ENCODE measurements around the gene EGLN2. TPM values are rescaled to one million over a fixed set of nuclear protein-coding genes. Genes with fewer than 3 reads are reported as not detected.

EGLN2 gene
- total RNA-seq, 2 donors from 2014 or later: 87.4 to 99.8 TPM

DNA sequence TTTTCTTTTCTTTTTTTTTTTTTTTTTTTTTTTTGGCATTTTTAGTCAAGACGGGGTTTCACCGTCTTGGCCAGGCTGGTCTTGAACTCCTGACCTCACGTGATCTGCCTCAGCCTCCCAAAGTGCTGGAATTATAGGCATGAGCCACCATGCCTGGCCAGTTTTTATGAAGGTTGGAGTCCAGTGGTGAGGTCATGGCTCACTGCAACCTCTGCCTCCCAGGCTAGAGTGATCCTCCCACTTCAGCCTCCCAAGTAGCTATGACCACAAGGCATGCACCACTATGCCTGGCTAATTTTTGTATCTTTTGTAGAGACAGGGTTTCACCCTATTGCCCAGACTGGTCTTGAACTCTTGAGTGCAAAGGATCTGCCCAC is 43.8 kb upstream of the EGLN2 start:
- peaks cover 57% of the 10 kb centered on the region for H3K36me3 Mint-ChIP-seq (ENCODE audit: low read depth)
- H3K4me1 ChIP-seq (ENCODE audit: control insufficient read depth, insufficient read depth, low read length): no peaks in the 10 kb centered on the region
- H3K36me3 ChIP-seq (ENCODE audit: control insufficient read depth, insufficient read depth, low read length): peaks cover 61% of the 10 kb centered on the region
- H3K4me1 Mint-ChIP-seq: peaks cover 12% of the 10 kb centered on the region
- no peak overlapping the region for H3K27ac Mint-ChIP-seq
- DNase-seq: no peak
- no peak overlapping the region for H3K27ac ChIP-seq (ENCODE audit: low read depth, low read length)
- peak overlapping the region; percentile 39 for H3K4me3 Mint-ChIP-seq
- H3K9me3 ChIP-seq (ENCODE audit: control insufficient read depth, low read length): no peaks in the 10 kb centered on the region
- no peaks in the 10 kb centered on the region for H3K27me3 Mint-ChIP-seq (ENCODE audit: insufficient read depth)
- no peaks in the 10 kb centered on the region for H3K27me3 ChIP-seq (ENCODE audit: control insufficient read depth, insufficient read depth, low read length, poor library complexity, severe bottlenecking)
- peak overlapping the region; percentile 41 for H3K4me3 ChIP-seq (ENCODE audit: low read length)
- TF ChIP-seq, protein P1, sequence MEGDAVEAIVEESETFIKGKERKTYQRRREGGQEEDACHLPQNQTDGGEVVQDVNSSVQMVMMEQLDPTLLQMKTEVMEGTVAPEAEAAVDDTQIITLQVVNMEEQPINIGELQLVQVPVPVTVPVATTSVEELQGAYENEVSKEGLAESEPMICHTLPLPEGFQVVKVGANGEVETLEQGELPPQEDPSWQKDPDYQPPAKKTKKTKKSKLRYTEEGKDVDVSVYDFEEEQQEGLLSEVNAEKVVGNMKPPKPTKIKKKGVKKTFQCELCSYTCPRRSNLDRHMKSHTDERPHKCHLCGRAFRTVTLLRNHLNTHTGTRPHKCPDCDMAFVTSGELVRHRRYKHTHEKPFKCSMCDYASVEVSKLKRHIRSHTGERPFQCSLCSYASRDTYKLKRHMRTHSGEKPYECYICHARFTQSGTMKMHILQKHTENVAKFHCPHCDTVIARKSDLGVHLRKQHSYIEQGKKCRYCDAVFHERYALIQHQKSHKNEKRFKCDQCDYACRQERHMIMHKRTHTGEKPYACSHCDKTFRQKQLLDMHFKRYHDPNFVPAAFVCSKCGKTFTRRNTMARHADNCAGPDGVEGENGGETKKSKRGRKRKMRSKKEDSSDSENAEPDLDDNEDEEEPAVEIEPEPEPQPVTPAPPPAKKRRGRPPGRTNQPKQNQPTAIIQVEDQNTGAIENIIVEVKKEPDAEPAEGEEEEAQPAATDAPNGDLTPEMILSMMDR (conservative IDR thresholded peaks at IDR 0.05): no peak
- H3K9ac ChIP-seq (ENCODE audit: extremely low read depth, low read length, poor library complexity, severe bottlenecking): no peak overlapping the region
- H3K9me3 Mint-ChIP-seq: no peaks in the 10 kb centered on the region
- WGBS, 2 experiments (ENCODE audit: insufficient coverage in 1 of 2, insufficient read length in 1 of 2): 100% methylated on average over 1 to 3 of the region's 3 CpGs

DNA sequence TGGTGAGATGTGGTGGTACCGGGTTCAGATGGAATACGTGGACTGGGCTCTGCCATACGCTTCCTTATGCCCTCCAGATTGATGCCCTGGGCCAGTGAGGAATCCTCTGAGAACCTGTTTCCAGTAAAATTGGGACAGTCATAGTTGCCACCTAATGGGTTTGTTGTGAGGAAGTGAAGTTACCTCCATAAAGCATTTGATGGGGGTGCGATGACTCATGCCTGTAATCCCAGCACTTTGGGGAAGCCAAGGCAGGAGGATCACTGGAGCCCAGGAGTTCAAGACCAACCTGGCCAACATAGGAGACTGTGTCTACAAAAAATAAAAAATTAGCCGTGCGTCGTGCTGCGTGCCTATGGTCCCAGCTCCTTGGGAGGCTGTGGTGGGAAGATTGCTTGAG is 43.2 kb upstream of the EGLN2 start:
- Mint-ChIP-seq H3K27me3 (ENCODE audit: insufficient read depth) (no peaks in the 10 kb centered on the region), H3K4me3 (no peak overlapping the region), H3K9me3 (no peaks in the 10 kb centered on the region), H3K36me3 (ENCODE audit: low read depth) (peaks cover 63% of the 10 kb centered on the region), H3K27ac (peak overlapping the region; percentile 61), H3K4me1 (peaks cover 12% of the 10 kb centered on the region)
- no peaks in the 10 kb centered on the region for H3K4me1 ChIP-seq (ENCODE audit: control insufficient read depth, insufficient read depth, low read length)
- H3K36me3 ChIP-seq (ENCODE audit: control insufficient read depth, insufficient read depth, low read length): peaks cover 67% of the 10 kb centered on the region
- no peak overlapping the region for H3K27ac ChIP-seq (ENCODE audit: low read depth, low read length)
- DNase-seq: no peak
- WGBS, 2 experiments (ENCODE audit: insufficient coverage in 1 of 2, insufficient read length in 1 of 2): 92 to 99% methylated on average over 8 of the region's 8 CpGs
- no peaks in the 10 kb centered on the region for H3K9me3 ChIP-seq (ENCODE audit: control insufficient read depth, low read length)
- H3K27me3 ChIP-seq (ENCODE audit: control insufficient read depth, insufficient read depth, low read length, poor library complexity, severe bottlenecking): no peaks in the 10 kb centered on the region
- TF ChIP-seq, protein P1 (conservative IDR thresholded peaks at IDR 0.05): no peak
- no peak overlapping the region for H3K9ac ChIP-seq (ENCODE audit: extremely low read depth, low read length, poor library complexity, severe bottlenecking)
- H3K4me3 ChIP-seq (ENCODE audit: low read length): peak overlapping the region; percentile 41

DNA sequence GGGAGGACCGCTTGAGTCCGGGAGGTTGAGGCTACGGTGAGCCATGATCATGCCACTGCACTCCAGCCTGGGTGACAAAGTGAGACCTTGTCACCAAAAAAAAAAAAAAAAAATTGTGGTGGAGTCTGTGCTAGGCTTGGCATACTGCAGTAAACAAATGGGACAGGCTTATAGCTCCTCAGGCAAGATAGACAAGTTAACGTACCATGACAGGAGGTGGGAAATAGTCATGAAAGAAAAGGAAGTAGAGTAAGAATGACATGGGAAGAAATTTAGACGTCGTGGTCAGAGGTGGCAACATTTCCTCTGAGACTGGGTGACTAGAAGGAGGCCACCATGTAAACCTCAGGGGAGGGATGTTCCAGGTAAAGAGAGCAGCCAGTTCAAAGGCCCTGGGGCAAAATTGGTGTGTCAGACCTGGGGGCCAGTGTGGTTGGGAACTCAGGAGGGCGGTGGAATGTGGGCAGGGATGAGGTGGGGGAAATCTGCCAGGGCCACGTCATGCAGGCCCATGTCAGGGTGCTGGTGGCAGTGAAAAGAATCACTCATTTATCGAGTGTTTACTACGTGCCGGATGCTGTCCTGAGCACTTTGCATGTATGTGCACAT is 42.4 kb upstream of the EGLN2 start:
- Mint-ChIP-seq H3K27ac (peak overlapping the region; percentile 26), H3K4me3 (no peak overlapping the region), H3K4me1 (peaks cover 12% of the 10 kb centered on the region), H3K36me3 (ENCODE audit: low read depth) (peaks cover 68% of the 10 kb centered on the region), H3K27me3 (ENCODE audit: insufficient read depth) (no peaks in the 10 kb centered on the region), H3K9me3 (no peaks in the 10 kb centered on the region)
- H3K9me3 ChIP-seq (ENCODE audit: control insufficient read depth, low read length): no peaks in the 10 kb centered on the region
- H3K36me3 ChIP-seq (ENCODE audit: control insufficient read depth, insufficient read depth, low read length): peaks cover 74% of the 10 kb centered on the region
- TF ChIP-seq, protein P1 (conservative IDR thresholded peaks at IDR 0.05): no peak
- H3K4me3 ChIP-seq (ENCODE audit: low read length): no peak overlapping the region
- no peak overlapping the region for H3K27ac ChIP-seq (ENCODE audit: low read depth, low read length)
- H3K9ac ChIP-seq (ENCODE audit: extremely low read depth, low read length, poor library complexity, severe bottlenecking): no peak overlapping the region
- no peak for DNase-seq
- H3K4me1 ChIP-seq (ENCODE audit: control insufficient read depth, insufficient read depth, low read length): no peaks in the 10 kb centered on the region
- 95 to 97% methylated on average over 7 to 10 of the region's 11 CpGs for WGBS, 2 experiments (ENCODE audit: insufficient coverage in 1 of 2, insufficient read length in 1 of 2)
- H3K27me3 ChIP-seq (ENCODE audit: control insufficient read depth, insufficient read depth, low read length, poor library complexity, severe bottlenecking): no peaks in the 10 kb centered on the region

Data from endodermal cell (in vitro differentiated cells).